K562 (cell line): ENCODE measurements around the gene KCNMB1. TPM values are rescaled to one million over a fixed set of nuclear protein-coding genes. Genes with fewer than 3 reads are reported as not detected.
A peak's percentile ranks its signal among the peaks of the same experiment; 100 is the strongest.
"Not testable (repeated sequence)": the region's sequence is repeated elsewhere in the genome, so short reads cannot be mapped to it uniquely, and the experiment has no call there.

Experiments used
- ATAC-seq: fragments of 200-7000 bp; cut with Tn5 transposase; 3 replicates; pipeline ENCODE4 v1.9.1; 2020; ENCODE audit warnings: moderate library complexity
- BruUV-seq: library from RNA; stranded (reverse); fragments of 400-500 nt; replicated peaks from 2 replicates; lab custom pipeline; 2021; lab: Mats Ljungman, UMichigan
- CTCF ChIA-PET: fragments of 300-600 bp; formaldehyde crosslinking; extraction: SDS; loops from one replicate; lab custom pipeline; 2021; ENCODE audit warnings: low intra/inter-chr PET ratio; lab: Yijun Ruan, JAX
- POLR2A ChIA-PET: fragments of 300-600, 350-650 bp; sonication (Branson Sonifier 250); formaldehyde crosslinking; extraction: SDS; loops from one replicate; lab custom pipeline; 2021; ENCODE audit warnings: antibody characterized with exemption, inconsistent platforms; lab: Yijun Ruan, JAX
- DNase-seq, 4 experiments: peaks; one replicate each; pipeline versions ENCODE4 v3.0.0 to v3.0.0-alpha.2; 2011 to 2018; ENCODE audit warnings: low spot score in 3 of 4, mixed read lengths in 3 of 4; ENCODE audit errors: extremely low read depth in 1 of 4
- FAIRE-seq: peaks from 2 replicates; lab custom pipeline; 2011; peaks lifted over from hg19 to GRCh38; lab: Jason Lieb, UNC
- H2AFZ ChIP-seq: 2 replicates; pipeline ENCODE4 v1.6.0; 2011; ENCODE audit warnings: low read depth, low read length, control low read depth, inconsistent platforms
- H3K27ac ChIP-seq: fragments of 200-600 bp; 3 replicates; pipeline ENCODE4 v1.8.0; 2011; ENCODE audit warnings: low read depth, mild to moderate bottlenecking, control low read depth, inconsistent platforms, low read length, moderate library complexity, mixed read lengths; ENCODE audit errors: extremely low read depth
- H3K27me3 ChIP-seq, 2 experiments: fragments of 300-600 bp in 1 of 2; 2 replicates in 1 of 2; 3 replicates in 1 of 2; pipeline versions ENCODE4 v1.6.0 to v1.8.0; 2011; ENCODE audit warnings: inconsistent platforms in 2 of 2, low read length in 2 of 2, mild to moderate bottlenecking in 1 of 2, mixed read lengths in 1 of 2, moderate library complexity in 1 of 2; ENCODE audit not compliant: control insufficient read depth in 2 of 2, insufficient read depth in 2 of 2
- H3K36me3 ChIP-seq: fragments of 300-600 bp; 3 replicates; pipeline ENCODE4 v1.8.0; 2011; ENCODE audit warnings: mild to moderate bottlenecking, low read length, inconsistent platforms; ENCODE audit not compliant: control insufficient read depth, insufficient read depth
- H3K4me1 ChIP-seq, 2 experiments: fragments of 200-600 bp in 1 of 2; replicated peaks in 1 of 2; 2 replicates in 1 of 2; 3 replicates in 1 of 2; pipeline versions ENCODE4 v1.5.1 to v1.8.0; 2011; ENCODE audit warnings: inconsistent platforms in 2 of 2, low read length in 2 of 2, mild to moderate bottlenecking in 1 of 2, mixed read lengths in 1 of 2, moderate library complexity in 1 of 2; ENCODE audit not compliant: control insufficient read depth in 2 of 2, insufficient read depth in 2 of 2
- H3K4me2 ChIP-seq: 2 replicates; pipeline ENCODE4 v1.6.1; 2011; ENCODE audit warnings: low read length, control low read depth, inconsistent platforms, mixed read lengths; ENCODE audit not compliant: insufficient read depth
- H3K4me3 ChIP-seq: fragments of 200-600 bp; sonication (generic), shearing (Covaris generic); 2 replicates; pipeline ENCODE4 v1.5.1; 2016; ENCODE audit warnings: control low read depth, inconsistent platforms
- H3K79me2 ChIP-seq: fragments of 200-600 bp; 3 replicates; pipeline ENCODE4 v1.8.0; 2011; ENCODE audit warnings: low read length, inconsistent platforms; ENCODE audit not compliant: control insufficient read depth, insufficient read depth
- H3K9ac ChIP-seq, 2 experiments: 2 replicates each; pipeline versions ENCODE4 v1.6.0 to v1.6.1; 2011; ENCODE audit warnings: low read depth in 2 of 2, low read length in 2 of 2, control low read depth in 1 of 2, inconsistent platforms in 1 of 2, mild to moderate bottlenecking in 1 of 2, mixed read lengths in 1 of 2; ENCODE audit not compliant: insufficient read depth in 1 of 2
- H3K9me1 ChIP-seq: one replicate; pipeline ENCODE4 v1.6.0; 2011; ENCODE audit warnings: inconsistent platforms, mild to moderate bottlenecking, low read length, moderate library complexity; ENCODE audit not compliant: control insufficient read depth, insufficient read depth
- H3K9me3 ChIP-seq: replicated peaks from 2 replicates; pipeline ENCODE4 v1.5.1; 2011; ENCODE audit warnings: low read depth, low read length, inconsistent platforms; ENCODE audit not compliant: control insufficient read depth, insufficient read depth
- H4K20me1 ChIP-seq: replicated peaks from 2 replicates; pipeline ENCODE4 v1.6.1; 2011; ENCODE audit warnings: low read length, inconsistent platforms, mixed read lengths; ENCODE audit not compliant: control insufficient read depth, insufficient read depth
- CREBBP ChIP-seq: IDR thresholded peaks from one replicate; pipeline ENCODE4 v1.6.1; 2012; ENCODE audit warnings: low read depth, mild to moderate bottlenecking, control low read depth, inconsistent platforms, low read length
- RBM25 ChIP-seq: fragments of 200-400 bp; formaldehyde crosslinking; IDR thresholded peaks from 2 replicates; pipeline ENCODE4 v1.6.1; 2018; ENCODE audit warnings: low read length, low read depth, moderate library complexity; ENCODE audit not compliant: severe bottlenecking
- ZNF146 ChIP-seq: IDR thresholded peaks from one replicate; pipeline ENCODE4 v1.6.1; 2018; ENCODE audit warnings: missing compliant biosample characterization; ENCODE audit not compliant: unreplicated experiment
- WGBS: fragments of 100-300 bp; shearing (Covaris generic); methylation state at CpG from one replicate; pipeline ENCODE4 v1.1.6; 2016; ENCODE audit warnings: low coverage, mixed read lengths; ENCODE audit not compliant: insufficient coverage; ENCODE audit errors: missing lambda C conversion rate; 5-methylcytosine and 5-hydroxymethylcytosine counted together
- in situ Hi-C: fragments of 300-500 bp; cut with MboI; formaldehyde crosslinking; loops from 4 replicates; pipeline ENCODE4 v1.15.0; 2018; ENCODE audit warnings: inconsistent platforms, mixed read lengths
- intact Hi-C: fragments of 100-400 bp; cut with micrococcal nuclease; formaldehyde crosslinking; loops from 2 replicates; pipeline ENCODE4 v1.14.2; 2022
- polyA plus RNA-seq, 8 experiments: library from polyadenylated mRNA; depleted of rRNA in 4 of 8; stranded (reverse) in 5 of 8; unstranded in 3 of 8; fragments of >200 nt; fragmentation: Nextera tagmentation in 2 of 8; fragmentation: Illumina TruSeq in 1 of 8; extraction: Ambion mirVana in 2 of 8; extraction: Trizol in 1 of 8; gene quantifications; 2 replicates each; pipeline versions ENCODE4 v1.2.1 to v1.2.3, GENCODE V29; 2011 to 2014; ENCODE audit warnings: inconsistent platforms in 1 of 8, missing spikeins in 1 of 8
- total RNA-seq, 7 experiments: library from RNA; depleted of rRNA in 6 of 7; stranded (reverse); fragments of >200 nt in 6 of 7; fragmentation: Illumina TruSeq in 2 of 7; extraction: Trizol in 2 of 7; gene quantifications; 2 replicates each; pipeline versions ENCODE4 v1.2.1 to v1.2.3, GENCODE V29; 2011 to 2021; ENCODE audit warnings: low replicate concordance in 1 of 7

Gene KCNMB1
- total and polyA plus RNA-seq, 9 of the 15 experiments (the other 6 are each of a cell fraction or from before 2014, with no cell fraction given): not detected

GRCh38 chr5:170376526-170376925, 12.6 kb downstream of the KCNMB1 start:
- 5% methylated on average over 3 of the region's 3 CpGs for WGBS
- intact Hi-C loops: not testable (repeated sequence)
- POLR2A ChIA-PET: interaction anchor here (1.2 kb wide), 1 partner anchor 9 kb away, joined by 7 read pairs; no protein-coding TSS in a partner anchor

GRCh38 chr5:170375283-170375682, 13.9 kb downstream of the KCNMB1 start:
- peaks cover 16 to 42% of the 10 kb centered on the region in 2 experiments; a peak in 4 of 5 replicates for H3K27me3 ChIP-seq
- H3K4me3 ChIP-seq: no peak overlapping the region
- no peaks in the 10 kb centered on the region for H4K20me1 ChIP-seq
- H3K9ac ChIP-seq: no peak overlapping the region
- in situ Hi-C loops (no loop called here), intact Hi-C loops (no loop called here)
- H3K27ac ChIP-seq: no peak overlapping the region
- no TSS peak for BruUV-seq
- no peak for FAIRE-seq
- 0% methylated on average over 1 of the region's 1 CpG for WGBS
- H3K4me2 ChIP-seq: no peak overlapping the region
- no peaks in the 10 kb centered on the region for H3K79me2 ChIP-seq
- ChIA-PET POLR2A (interaction anchor here (1.2 kb wide), 1 partner anchor 10 kb away, joined by 7 read pairs; no protein-coding TSS in a partner anchor), CTCF (no interaction called here)
- no peaks in the 10 kb centered on the region for H3K36me3 ChIP-seq
- H3K4me1 ChIP-seq: no peaks in the 10 kb centered on the region
- H3K9me3 ChIP-seq: no peaks in the 10 kb centered on the region
- no peak for TF ChIP-seq CREBBP
- no peak for DNase-seq
- no peaks in the 10 kb centered on the region for H3K9me1 ChIP-seq
- no peak for ATAC-seq
- H2AFZ ChIP-seq: no peak overlapping the region

More at GRCh38 chr5:170376526-170376925, 12.6 kb downstream of the KCNMB1 start:
- H3K4me2 ChIP-seq, H3K4me3 ChIP-seq, H2AFZ ChIP-seq, in situ Hi-C loops, ATAC-seq, H3K27ac ChIP-seq, H3K9me1 ChIP-seq, H3K9ac ChIP-seq, CTCF ChIA-PET, H3K9me3 ChIP-seq, H3K79me2 ChIP-seq, BruUV-seq, H4K20me1 ChIP-seq, FAIRE-seq, H3K4me1 ChIP-seq, H3K36me3 ChIP-seq, DNase-seq: not testable (repeated sequence)
- H3K27me3 ChIP-seq: peaks cover 13 to 38% of the 10 kb centered on the region in 2 experiments; a peak in 4 of 5 replicates
- peak; percentile 69 for TF ChIP-seq ZNF146 (CRISPR knock-in tag)
- peak; percentile 41 for TF ChIP-seq RBM25
